Measurements from ENCODE around the gene TFDP2. TPM values are rescaled to one million over a fixed set of nuclear protein-coding genes. Genes with fewer than 3 reads are reported as not detected.
A peak's percentile ranks its signal among the peaks of the same experiment; 100 is the strongest.

The TFDP2 gene
- total RNA-seq, 6 experiments from 2014 or later: 17.9 to 30.9 (median 24.1) TPM

- DNase-seq (no peak), ATAC-seq (no peak)
- no peaks in the 10 kb centered on the region for H3K9me3 ChIP-seq
- H3K4me1 ChIP-seq: no peaks in the 10 kb centered on the region
- H3K36me3 ChIP-seq: peaks cover 0 to 3% (median 0%) of the 10 kb centered on the region in 4 donors
- TF ChIP-seq, protein P1, sequence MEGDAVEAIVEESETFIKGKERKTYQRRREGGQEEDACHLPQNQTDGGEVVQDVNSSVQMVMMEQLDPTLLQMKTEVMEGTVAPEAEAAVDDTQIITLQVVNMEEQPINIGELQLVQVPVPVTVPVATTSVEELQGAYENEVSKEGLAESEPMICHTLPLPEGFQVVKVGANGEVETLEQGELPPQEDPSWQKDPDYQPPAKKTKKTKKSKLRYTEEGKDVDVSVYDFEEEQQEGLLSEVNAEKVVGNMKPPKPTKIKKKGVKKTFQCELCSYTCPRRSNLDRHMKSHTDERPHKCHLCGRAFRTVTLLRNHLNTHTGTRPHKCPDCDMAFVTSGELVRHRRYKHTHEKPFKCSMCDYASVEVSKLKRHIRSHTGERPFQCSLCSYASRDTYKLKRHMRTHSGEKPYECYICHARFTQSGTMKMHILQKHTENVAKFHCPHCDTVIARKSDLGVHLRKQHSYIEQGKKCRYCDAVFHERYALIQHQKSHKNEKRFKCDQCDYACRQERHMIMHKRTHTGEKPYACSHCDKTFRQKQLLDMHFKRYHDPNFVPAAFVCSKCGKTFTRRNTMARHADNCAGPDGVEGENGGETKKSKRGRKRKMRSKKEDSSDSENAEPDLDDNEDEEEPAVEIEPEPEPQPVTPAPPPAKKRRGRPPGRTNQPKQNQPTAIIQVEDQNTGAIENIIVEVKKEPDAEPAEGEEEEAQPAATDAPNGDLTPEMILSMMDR (IDR thresholded peaks at IDR 0.05): no peak
- no peak for TF ChIP-seq POLR2A (IDR thresholded peaks at IDR 0.05)
- intact Hi-C loops (cut with DNase I): no loop called here
- WGBS (ENCODE audit: insufficient coverage, low coverage, low lambda C conversion rate, missing lambda C conversion rate): 100% methylated on average over 2 of the region's 2 CpGs
- H3K27me3 ChIP-seq: no peaks in the 10 kb centered on the region
- no peak overlapping the region for H3K27ac ChIP-seq
- H3K4me3 ChIP-seq: no peak overlapping the region
Observed at GRCh38 chr3:141972399-141972798, 176.9 kb downstream of the TFDP2 start.

GRCh38 chr3:141971571-141971970, 177.8 kb downstream of the TFDP2 start:
- H3K4me3 ChIP-seq: no peak overlapping the region
- no peak overlapping the region for H3K27ac ChIP-seq
- H3K4me1 ChIP-seq: no peaks in the 10 kb centered on the region
- WGBS (ENCODE audit: insufficient coverage, low coverage, low lambda C conversion rate, missing lambda C conversion rate): 89% methylated on average over 1 of the region's 1 CpG
- DNase-seq (no peak), ATAC-seq (no peak)
- H3K36me3 ChIP-seq: no peaks in the 10 kb centered on the region
- intact Hi-C loops (cut with DNase I): no loop called here
- no peaks in the 10 kb centered on the region for H3K27me3 ChIP-seq
- no peaks in the 10 kb centered on the region for H3K9me3 ChIP-seq
- TF ChIP-seq, protein P1 (IDR thresholded peaks at IDR 0.05): no peak
- no peak for TF ChIP-seq POLR2A (IDR thresholded peaks at IDR 0.05)

DNA sequence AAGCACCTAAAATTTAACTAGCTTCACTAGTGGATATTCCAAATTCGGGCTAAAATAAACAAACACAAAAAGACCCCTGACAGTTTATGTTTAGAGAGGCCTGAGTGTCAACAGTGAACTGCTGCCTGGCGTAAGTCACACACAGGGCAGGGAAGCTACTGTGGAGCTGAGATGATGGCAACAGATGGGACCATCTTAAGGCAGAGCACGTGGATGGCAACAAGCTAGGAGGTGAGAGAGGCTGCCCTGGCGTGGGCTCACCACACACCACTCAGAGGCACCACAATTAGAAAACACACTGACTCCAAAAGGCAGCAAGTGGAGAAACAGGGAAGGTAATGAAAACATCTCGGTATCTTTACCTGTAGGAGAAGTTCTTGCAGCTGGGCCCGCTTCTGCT, 179.6 kb downstream of the TFDP2 start:
- H3K4me1 ChIP-seq: no peaks in the 10 kb centered on the region
- ATAC-seq (peak in 1 of 4 donors; percentile 16), DNase-seq (no peak)
- H3K4me3 ChIP-seq: no peak overlapping the region
- H3K27ac ChIP-seq: no peak overlapping the region
- no peaks in the 10 kb centered on the region for H3K36me3 ChIP-seq
- 79% methylated on average over 5 of the region's 6 CpGs for WGBS (ENCODE audit: insufficient coverage, low coverage, low lambda C conversion rate, missing lambda C conversion rate)
- no peaks in the 10 kb centered on the region for H3K9me3 ChIP-seq
- intact Hi-C loops (cut with DNase I): no loop called here
- TF ChIP-seq, protein P1 (IDR thresholded peaks at IDR 0.05): no peak
- no peak for TF ChIP-seq POLR2A (IDR thresholded peaks at IDR 0.05)
- no peaks in the 10 kb centered on the region for H3K27me3 ChIP-seq

- Histone ChIP-seq H3K36me3 (no peaks in the 10 kb centered on the region), H3K27me3 (no peaks in the 10 kb centered on the region), H3K27ac (no peak overlapping the region), H3K4me1 (no peaks in the 10 kb centered on the region), H3K9me3 (no peaks in the 10 kb centered on the region), H3K4me3 (no peak overlapping the region)
- WGBS (ENCODE audit: insufficient coverage, low coverage, low lambda C conversion rate, missing lambda C conversion rate): 71% methylated on average over 1 of the region's 1 CpG
- ATAC-seq (no peak), DNase-seq (no peak)
- intact Hi-C loops (cut with DNase I): no loop called here
- no peak for TF ChIP-seq POLR2A (IDR thresholded peaks at IDR 0.05)
Observed at GRCh38 chr3:141965471-141965870, 183.9 kb downstream of the TFDP2 start.

DNA sequence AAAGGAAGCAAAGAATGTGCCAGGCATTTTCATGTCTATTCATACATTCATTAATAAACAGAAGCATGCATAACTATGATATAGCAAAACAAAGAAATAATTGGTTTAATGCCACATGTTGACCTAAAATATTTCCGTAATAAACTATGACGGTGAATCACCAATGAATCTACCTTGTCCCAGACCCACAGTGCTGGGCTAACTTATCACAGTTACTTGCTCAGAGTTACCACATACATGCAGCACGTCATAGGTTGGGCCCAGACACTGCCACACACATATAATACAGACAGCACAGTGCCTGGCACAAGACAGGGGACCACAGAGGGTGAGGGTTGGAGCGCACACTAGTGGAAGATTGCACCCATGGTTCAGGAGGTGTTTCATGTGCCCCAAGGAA, 186.0 kb downstream of the TFDP2 start:
- no peak overlapping the region for H3K27ac ChIP-seq
- DNase-seq: no peak
- H3K4me1 ChIP-seq: no peaks in the 10 kb centered on the region
- peaks cover 0 to 5% (median 0%) of the 10 kb centered on the region in 4 donors for H3K36me3 ChIP-seq
- WGBS (ENCODE audit: insufficient coverage, low coverage, low lambda C conversion rate, missing lambda C conversion rate): 84% methylated on average over 3 of the region's 4 CpGs
- intact Hi-C loops (cut with DNase I): no loop called here
- H3K27me3 ChIP-seq: no peaks in the 10 kb centered on the region
- no peaks in the 10 kb centered on the region for H3K9me3 ChIP-seq
- no peak overlapping the region for H3K4me3 ChIP-seq
- no peak for ATAC-seq
- TF ChIP-seq, protein P1 (IDR thresholded peaks at IDR 0.05): no peak
